Metanephros (tissue), 2 donors: ENCODE measurements around the gene PPP3CA. TPM values are rescaled to one million over a fixed set of nuclear protein-coding genes. Genes with fewer than 3 reads are reported as not detected.

Experiments
- small RNA-seq: library from RNA; depleted of rRNA; stranded (forward); fragments of <200 nt; gene quantifications from one replicate; pipeline ENCODE3, GENCODE V24; 2014; ENCODE audit warnings: low replicate concordance
- total RNA-seq: library from RNA; depleted of rRNA; stranded (reverse); fragments of >200 nt; gene quantifications from one replicate; pipeline ENCODE4 v1.2.3, GENCODE V29; 2014

Gene PPP3CA
- 37.6 TPM for total RNA-seq

GRCh38 chr4:101347267-101347556, at the start of gene PPP3CA:
TSS of gene PPP3CA (minus strand) at chr4:101347526.

Small RNAs within 50 kb of the gene (small RNA-seq; reads per million reads assigned to genes)
- gene MIR1255A (0.09 reads per million), gene MIR8066 (not detected)
